ENCODE measurements around the gene C17orf113.

The C17orf113 gene

DNA sequence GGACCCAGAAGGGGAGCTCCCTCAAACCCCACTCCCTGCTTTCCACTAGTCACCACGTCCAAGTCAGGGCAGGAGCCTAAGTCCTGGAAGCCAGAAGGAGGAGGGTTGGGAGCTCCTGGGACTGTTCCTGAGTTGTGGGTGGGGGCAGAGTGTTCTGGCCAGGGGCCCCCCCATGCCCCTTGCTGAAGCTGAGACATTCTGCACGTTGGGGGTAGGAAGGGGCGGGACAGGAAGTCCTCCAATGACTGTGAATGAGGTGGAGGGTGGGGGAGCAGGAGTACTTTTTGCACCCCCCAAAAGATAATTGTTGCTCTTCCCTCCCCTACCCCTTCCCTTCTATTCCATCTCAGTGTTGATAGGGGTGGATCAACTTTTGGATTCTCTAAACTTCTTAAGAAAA lies 21.4 kb upstream of the C17orf113 start:
- DNase-seq: no peak

DNA sequence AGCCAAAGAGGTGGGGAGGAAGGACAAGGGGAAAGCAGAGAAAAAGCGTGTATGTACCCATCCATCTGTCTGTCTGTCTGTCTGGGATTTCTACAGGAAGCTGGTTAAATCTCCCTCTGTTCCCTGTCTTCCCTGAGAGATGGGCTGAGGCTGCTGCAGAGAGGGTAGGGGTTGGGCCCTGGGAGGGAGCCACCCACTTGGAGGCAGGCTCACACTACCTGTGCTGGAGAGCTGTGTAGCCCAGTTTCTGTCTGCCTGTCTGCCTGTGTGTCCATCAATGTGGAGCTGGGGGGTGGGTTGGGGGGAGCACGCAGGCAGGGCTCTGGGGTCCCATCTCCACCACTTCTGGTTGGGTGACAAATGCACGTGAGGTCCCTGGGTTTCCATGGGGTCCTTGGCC lies 18.6 kb upstream of the C17orf113 start:
- no peak for DNase-seq

DNA sequence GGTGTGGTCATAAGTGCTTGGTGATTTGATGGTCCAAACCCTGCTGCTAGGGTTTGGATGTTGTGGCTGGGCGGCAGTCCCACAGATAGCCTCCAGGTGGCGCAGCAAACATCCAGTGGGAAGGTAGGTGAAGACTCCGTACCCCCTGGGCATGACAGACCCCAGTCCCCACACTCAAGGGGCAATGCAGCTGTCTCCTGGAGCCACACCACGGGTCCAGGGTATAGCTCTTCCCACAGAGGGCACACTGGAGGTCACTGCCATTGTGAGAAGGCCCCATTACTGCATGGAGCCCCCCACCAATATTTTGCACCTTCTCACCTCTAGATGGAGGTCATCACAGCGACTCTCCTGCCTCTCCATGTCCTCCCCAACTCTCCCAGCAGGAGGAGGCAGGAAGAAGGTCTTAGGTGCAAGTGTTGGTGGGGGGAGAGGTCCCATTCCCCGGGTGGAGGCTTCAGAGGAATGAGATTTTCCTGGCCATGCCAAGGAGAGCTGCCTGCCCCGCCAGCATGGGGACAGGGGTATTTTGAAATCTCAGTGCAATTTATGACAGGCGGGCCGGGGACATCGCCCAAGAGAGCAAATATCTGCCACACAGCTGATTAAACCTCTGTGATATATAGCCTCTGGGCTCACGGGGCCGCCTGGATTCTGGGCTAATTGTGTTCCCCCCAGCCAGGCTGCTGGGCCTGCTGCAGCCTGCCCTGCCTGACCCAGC lies 17.1 kb upstream of the C17orf113 start:
- DNase-seq: no peak

DNA sequence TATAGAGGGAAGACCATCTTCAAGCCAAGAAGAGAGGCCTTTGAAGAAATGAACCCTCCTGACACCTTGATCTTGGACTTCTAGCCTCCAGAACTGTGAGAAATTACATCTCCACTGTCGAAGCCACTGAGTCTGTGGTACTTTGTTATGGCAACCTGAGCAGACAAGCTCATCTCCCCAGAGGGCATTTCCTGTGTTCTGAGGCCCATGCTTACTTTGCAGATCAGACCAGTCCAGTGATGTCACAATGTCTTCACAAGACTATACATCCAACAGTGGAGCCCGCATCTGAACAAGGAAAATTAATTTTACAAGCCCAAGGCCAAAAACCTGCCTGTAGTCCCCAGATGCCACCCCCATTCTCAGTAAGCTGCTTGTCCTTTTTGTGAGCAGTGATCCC lies 14.8 kb upstream of the C17orf113 start:
- no peak for DNase-seq

DNA sequence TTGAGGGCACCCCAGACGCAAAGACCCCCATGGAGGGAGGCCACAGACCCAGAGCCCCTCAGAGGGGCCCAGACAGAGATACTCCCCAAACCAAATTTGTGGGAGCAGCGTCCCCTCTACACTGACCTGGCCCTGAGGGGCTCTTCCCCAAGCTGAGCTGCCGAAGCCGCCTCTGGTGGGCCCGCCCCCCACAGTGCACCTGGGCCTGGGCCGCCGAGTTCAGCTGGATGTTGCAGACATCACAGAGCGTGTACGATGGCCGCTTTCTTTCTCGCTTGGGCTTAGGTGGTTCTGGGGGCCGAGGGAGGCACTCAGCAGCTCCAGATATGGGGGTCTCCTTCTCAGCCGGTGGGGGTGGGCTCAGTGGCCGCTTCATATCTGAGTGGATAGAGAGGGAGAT lies 12.3 kb upstream of the C17orf113 start:
- no peak for DNase-seq

DNA sequence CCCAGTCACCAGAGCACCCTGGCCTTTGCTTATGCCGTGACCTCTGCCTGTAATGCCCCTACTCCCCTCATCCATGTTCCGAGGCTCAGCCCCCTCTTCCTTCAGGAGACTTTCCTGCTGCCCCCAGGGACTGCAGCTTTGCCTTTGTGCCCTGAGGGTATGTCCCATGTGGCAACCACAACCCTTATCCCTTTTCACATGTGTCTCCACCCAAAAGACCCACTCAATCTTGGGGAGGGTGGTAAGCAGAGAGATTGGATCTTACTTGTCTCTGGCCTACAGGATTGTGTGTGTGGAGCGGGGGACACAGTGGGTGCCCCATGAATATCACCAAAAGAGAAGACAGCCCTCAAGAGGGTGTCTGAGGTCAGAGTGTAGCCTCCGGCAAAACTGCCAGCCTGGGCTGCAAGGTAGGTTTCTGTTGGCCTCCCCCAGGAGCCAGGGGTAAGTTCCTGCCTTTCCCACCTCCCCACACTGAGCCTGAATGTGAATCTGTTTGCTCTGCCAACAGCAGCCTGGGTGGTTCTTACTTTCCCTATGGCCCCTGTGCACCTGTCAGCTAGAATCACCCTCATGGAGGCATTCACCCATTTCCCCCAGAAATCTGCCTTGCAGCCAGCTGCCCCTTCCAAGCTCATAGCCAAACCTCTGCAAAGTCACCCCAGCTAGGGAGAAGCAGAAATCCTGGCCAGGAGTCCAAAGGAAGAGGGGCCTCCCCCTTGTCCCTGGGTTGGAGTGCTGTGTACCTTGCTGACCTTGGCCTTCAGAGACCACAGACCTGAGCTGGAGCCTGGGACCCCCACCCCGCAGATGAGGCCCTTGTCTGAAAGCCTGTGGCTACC lies 11.5 kb upstream of the C17orf113 start:
- no peak for DNase-seq

DNA sequence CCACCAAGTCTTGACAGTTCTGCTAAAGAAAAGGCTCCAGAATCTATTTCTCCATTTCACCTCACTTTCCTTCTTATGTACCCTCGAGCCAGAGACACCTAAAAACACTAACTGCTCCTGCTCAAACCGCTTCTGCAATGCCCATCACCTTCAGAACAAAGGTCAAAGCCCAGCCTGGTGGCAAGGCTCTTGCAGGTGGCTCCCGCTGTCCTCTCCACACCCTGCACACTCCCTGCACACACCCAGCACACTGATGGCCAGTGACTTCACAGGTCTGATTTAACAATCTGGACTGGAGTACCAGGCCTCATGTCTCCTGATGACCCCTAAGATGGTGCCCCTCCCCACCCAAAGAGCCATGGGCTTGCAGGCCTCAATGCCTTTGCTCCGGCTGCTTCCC lies 9.8 kb upstream of the C17orf113 start:
- DNase-seq: no peak

DNA sequence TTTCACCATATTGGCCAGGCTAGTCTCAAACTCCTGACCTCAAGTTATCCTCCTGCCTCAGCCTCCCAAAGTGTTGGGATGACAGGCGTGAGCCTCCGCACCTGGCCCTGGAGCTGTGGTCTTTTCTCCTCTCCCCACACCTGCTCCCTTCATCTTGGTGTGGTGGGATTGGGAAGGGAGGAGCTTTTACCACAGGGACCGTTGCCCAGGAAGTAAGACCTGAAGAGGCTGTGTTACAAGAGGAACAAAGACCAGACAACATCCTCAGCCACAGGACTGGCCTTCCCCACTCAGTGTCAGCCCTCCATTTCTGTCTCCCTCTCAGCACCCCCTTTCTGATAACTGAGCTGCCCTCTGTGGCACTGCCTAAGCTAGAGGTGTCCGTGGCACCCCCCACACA lies 9.4 kb upstream of the C17orf113 start:
- no peak for DNase-seq

DNA sequence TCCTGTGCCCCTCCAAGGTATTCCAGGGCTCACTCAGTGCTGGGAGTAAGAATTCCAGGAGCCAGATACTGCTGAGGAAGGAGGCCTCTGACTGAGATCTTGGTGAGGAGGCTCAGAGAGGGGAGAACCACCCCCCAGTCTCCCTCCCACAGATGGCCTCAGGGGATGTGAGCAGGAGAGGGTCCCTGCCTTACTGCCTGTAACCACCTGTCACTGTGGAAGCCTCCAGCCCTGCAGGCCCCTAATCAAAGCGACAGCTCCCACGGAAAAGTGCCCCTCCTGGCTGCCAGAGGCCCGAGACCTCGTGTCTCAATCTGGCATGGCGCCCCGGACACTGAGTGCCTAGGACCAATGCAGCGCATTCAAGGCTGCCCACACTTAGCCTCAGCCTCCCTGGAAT lies 7.7 kb upstream of the C17orf113 start:
- no peak for DNase-seq

DNA sequence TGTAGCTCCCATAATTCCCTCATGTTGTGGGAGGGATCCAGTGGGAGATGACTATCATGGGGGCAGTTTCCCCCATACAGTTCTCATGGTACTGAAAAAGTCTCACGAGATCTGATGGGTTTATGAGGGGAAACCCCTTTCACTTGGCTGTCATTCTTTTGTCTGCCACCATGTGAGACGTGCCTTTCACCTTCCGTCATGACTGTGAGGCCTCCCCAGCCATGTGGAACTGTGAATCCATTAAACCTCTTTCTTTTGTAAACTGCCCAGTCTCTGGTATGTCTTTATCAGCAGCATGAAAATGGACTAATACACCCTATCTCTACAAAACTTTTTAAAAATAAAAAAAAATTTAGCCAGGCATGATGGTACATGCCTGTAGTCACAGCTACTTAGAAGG lies 6.2 kb upstream of the C17orf113 start:
- no peak for DNase-seq

DNA sequence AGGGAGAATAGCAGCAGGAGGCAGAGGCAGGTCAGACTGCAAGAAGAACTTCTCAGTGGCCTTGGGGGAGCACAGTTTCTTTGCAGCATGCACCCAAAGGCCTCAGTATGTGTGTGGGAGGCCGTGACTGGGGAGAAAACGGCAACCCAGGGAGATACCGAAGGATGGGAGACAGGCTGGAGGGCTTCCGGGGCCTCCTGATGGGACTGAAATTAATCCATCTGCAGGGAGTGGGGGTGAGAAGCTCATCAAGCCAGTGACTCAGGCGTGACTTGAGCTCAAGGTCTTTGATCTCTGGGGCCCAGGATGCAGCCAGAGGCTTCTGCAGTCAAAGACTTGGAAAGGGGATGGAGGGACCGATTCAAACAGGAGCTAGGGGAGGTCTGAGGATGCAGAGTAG lies 5.1 kb upstream of the C17orf113 start:
- no peak for DNase-seq

DNA sequence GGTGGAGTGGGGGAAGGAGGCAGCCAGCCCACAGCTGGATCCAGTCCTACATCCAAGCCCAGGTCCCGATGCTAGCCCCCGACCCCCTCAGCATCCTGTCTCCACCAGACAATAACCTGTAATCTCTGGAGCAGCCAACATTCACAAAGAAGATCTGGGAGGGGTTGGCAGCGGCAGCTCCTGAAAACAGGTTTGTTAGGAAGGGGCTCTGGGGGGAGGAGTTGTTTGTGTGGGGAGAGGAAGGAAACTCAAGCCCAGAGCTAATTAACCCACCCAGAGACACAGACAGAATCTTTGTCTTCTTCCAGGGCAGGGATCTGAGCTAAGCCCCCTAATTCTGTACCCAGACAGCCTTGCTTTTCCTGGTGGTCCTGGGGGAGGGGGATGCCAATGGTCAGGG lies 4.6 kb upstream of the C17orf113 start:
- DNase-seq: no peak

DNA sequence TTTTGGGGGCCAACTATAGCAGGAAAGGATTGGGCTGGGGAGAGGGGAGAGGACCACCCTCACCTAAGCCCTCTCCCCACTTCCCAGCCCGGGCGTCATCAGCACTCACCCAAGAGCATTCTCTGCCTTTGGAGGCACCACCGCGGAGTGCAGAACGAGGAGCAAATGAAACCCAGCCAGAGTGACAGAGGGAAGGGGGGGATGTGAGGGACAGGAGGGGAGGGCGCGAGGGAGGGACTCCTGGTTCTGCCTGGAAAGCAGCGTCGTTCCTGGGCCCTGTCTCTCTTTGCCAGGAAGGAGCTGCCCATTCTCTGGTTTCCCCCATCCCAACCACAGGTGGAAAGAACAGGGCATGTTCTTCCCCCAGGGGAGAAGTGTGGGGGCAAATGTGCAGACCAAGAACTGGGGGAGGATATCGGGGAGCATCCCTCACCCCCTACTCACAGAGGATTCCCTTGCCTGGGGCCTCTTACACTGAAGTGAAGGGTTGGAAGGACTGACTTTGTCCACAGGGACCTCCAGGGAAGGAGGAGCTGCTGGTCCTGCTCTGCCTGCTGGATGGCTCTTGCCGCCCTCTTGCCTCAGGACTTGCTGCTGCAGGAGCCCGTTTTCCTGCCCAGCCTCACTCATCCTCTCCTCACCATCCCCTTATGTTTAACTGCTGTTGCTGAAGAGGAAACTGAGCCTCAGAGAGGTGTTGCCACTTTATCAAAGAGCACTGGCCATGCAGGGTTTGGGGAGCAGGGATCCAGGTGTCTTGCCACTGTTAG lies 3.5 kb upstream of the C17orf113 start:
- DNase-seq: no peak

DNA sequence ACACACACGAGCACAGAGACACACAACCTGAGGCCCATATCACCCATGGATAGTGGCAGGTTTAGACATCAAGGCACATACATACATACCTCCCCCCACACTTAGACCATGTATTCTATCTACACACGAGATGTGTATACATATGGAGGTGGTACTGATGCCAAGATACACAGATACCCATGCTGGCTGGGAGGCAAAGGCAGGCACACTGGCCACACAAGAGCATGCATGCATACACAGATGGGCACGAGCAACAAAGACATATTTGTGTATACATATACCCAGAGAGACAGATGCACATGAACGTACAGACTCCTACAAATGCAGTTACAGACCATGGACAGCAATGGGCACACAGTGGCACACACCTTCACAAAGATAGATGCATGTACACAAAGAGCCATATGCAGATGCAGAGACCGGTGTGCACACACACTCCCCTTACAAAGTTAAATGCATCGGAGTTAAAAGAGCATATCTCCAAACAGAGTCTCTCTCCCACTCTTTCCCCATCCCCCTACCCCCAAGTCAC lies 2.0 kb upstream of the C17orf113 start:
- DNase-seq: no peak

DNA sequence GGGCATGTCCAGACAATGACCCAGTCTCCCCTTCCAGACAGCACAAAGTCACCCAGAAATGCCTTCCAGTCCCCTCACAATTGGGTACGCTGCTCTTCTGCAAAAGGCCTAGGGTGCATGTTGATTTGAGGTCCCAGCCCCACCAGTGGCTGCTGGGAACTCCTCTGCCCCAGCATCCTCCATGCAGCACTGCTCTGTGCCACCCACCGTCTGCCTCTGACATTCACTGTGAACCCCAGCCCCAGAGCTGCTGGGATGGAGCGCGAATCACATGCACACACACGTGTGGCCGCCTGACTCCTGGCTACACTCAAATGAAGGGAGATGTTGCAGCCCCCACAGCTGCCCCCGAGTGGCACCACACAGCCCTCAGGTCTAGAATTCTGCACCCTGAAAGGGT lies 1.2 kb upstream of the C17orf113 start:
- DNase-seq: no peak

DNA sequence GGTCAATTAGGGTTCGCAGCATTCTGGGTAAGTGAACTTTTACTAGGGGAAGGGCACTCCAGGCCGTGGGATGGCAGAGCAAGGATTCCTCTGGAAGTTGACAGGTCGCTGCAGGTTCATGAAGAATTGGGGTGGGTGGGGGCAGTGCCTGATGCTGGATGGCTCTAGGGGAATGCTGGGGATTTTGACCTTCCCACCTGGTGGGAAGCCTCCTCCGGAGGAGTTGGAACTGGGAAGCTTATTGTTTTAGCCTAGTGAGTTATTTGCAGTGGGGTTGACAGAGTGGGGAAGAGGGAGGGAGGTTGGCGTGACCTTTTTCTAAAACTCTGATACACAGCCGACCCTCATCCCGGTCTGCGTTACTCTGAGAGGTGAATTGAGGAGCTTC lies 606 bp upstream of the C17orf113 start:
- DNase-seq: no peak

DNA sequence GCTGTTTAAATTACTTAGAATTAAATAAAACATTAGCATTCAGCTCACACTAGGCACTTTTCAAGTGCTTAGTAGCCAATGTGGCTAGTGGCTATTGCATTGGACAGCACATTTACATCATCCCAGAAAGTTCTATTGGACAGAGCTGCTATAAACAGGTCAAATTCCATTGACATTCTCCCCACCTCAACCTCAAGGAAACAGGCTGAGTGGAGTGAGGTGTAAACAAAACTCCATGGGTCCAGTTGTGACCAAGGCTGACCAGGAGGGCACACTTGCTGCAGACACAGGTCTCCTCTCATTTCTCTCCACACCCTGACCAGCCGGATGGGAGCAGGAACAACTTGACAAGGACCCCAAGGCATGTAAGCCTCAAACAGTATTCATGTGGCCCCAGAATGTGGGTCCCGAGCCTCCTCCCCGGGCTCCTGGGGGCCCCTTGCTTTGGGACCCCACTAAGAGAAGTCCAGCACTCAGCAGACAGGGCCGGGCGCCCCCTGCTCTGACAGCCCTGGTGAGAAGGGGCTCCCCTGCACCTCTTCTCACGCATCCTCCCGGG lies 488 bp downstream of the C17orf113 start:
- DNase-seq: no peak

DNA sequence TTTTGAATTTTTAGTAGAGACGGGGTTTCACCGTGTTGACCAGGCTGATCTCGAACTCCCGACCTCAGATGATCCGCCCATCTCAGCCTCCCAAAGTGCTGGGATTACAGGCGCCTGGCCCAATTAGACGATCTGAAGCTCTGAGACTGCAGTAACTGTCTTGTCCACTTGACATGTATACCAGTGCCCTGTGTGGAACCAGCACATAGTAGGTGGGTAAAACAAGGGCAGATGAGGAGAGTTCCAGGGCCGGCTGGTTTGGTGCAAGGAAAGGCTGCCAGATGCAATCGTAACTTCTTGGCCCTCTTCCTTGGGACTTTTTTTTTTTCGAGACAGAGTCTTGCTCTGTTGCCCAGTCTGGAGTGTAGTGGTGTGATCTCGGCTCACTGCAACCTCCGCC lies 3.1 kb downstream of the C17orf113 start:
- no peak for DNase-seq

DNA sequence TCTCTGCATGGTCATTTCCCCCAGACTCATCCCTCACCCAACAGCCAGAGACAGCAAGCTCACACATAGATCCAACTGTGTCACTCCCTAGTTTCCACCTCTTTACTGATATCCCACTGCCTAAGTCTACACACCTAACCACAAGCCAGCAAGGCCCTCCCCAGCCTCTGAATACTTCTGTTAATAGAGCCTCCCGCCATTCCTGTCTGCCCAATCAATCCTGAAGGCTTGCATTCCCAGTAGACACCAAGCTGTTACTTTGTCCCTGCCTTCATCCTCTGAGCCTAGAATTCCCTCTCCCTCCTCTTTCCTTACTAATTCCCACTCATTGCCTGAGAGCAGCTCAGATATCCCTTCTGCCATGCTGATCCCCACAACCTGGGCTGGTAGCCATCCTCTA lies 4.7 kb downstream of the C17orf113 start:
- no peak for DNase-seq

DNA sequence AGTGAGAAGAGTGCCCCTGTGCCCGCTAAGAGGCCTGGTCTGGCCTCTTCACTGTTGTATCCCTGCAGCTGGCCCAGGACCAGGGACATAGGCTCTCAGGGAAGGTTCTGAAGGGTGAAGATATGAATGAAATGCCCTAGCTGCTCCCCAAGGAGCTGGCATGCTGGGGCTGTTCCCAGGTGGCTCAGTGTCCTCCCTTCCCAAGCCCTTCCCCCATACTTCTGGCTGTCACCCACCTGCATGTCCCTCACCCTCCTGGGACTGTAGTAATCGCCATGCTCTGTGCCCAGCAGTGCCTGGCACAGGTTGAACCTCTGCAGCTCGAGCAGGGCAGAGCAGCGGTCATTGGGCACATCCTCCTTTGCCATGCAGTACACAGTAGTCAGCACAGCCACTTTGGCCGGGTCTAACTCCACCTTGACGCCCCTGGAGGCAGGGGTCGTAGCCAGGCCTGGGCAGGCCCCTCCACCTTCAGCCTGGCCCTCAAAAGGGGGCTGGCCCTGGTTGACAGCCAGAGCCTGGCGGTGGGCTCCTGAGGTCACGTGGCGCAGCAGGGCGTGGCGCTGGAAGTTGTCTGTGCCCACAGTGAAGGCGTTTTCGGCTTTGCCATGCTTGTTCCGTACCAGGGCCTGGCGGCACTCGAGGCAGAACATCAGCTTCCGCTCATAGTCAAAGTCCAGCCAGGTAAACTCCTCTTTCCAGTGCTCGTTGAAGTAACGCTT lies 7.6 kb downstream of the C17orf113 start:
- no peak for DNase-seq

DNA sequence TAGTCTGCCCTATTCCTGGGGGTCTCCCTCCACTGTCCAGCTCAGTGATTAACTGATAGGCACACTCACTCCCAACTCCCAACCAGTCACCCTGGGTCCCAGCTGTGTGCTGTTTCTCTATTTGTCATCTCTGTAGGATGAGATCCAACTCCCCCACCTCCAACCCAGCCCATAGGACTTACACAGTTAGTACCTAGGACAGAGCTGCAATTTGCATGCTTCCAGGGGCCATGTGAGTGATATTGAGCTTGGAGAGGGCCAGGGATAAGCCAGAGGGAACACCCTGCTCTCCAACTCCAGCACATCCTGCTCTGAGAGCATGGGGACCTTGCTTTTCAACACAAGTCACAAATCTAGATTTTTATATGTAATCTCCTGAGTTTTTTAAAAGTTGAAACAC lies 8.8 kb downstream of the C17orf113 start:
- no peak for DNase-seq

DNA sequence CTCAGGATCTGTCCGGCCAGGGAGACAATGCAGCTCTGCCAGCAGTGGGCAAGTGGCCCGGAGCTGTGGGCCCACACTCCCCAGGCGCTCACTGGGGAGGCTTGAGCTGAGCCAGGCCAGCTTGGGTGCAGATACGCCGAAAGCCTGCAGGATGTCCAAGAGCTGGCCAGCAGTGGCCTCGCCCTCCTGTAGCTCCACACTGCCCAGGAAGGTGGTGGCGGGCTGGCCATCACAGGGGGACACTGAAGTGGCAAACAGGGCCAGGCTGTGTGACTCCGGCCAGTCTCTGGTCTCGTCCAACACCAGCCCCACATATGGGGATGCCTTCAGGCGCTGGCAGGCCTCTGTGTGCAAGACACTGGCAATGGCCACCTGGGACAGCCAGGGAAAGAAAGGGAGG lies 9.6 kb downstream of the C17orf113 start:
- DNase-seq: no peak
